Sigmoid colon (tissue), 7 donors: Measurements from ENCODE around the gene PEPD. TPM values are rescaled to one million over a fixed set of nuclear protein-coding genes. Genes with fewer than 3 reads are reported as not detected.
A peak's percentile ranks its signal among the peaks of the same experiment; 100 is the strongest.

Source experiments
- DNase-seq: peaks from one replicate; pipeline ENCODE4 v3.0.0-alpha.2; 2019
- H3K27ac ChIP-seq, 4 donors: fragments of 200-600 bp; sonication (generic); one replicate each; pipeline ENCODE4 v1.5.1; 2016 to 2019; ENCODE audit warnings: mild to moderate bottlenecking in 1 of 4
- H3K27me3 ChIP-seq, 3 donors: fragments of 200-600 bp; sonication (generic); one replicate each; pipeline ENCODE4 v1.5.1; 2019; ENCODE audit warnings: mild to moderate bottlenecking in 1 of 3
- H3K36me3 ChIP-seq, 4 donors: fragments of 200-600 bp; sonication (generic); one replicate each; pipeline ENCODE4 v1.5.1; 2016 to 2019
- H3K4me1 ChIP-seq, 4 donors: fragments of 200-600 bp; sonication (generic); one replicate each; pipeline ENCODE4 v1.5.1; 2017 to 2019
- H3K4me3 ChIP-seq, 4 donors: fragments of 200-600 bp; sonication (generic); one replicate each; pipeline ENCODE4 v1.5.1; 2017 to 2019; ENCODE audit warnings: mild to moderate bottlenecking in 2 of 4, moderate library complexity in 1 of 4
- H3K9me3 ChIP-seq, 4 donors: fragments of 200-600 bp in 3 of 4; sonication (generic) in 3 of 4; one replicate each; pipeline versions ENCODE4 v1.5.1 to v1.6.1; 2013 to 2019
- EP300 ChIP-seq, 4 donors: sonication (generic); formaldehyde crosslinking; IDR thresholded peaks; one replicate each; pipeline ENCODE4 v1.6.1; 2017; ENCODE audit warnings: antibody characterized with exemption in 4 of 4
- POLR2A ChIP-seq, 2 donors: fragments of 450-650 bp; IDR thresholded peaks; one replicate each; pipeline ENCODE4 v1.6.1; 2016; ENCODE audit warnings: antibody characterized with exemption in 2 of 2, mild to moderate bottlenecking in 2 of 2, moderate library complexity in 2 of 2
- POLR2AphosphoS5 ChIP-seq, 4 donors: sonication (generic); formaldehyde crosslinking; IDR thresholded peaks; one replicate each; pipeline ENCODE4 v1.6.1; 2017; ENCODE audit warnings: antibody characterized with exemption in 4 of 4
- WGBS, 2 donors: extraction: QIAGEN DNeasy Blood & Tissue Kit; methylation state at CpG; one replicate each; pipeline ENCODE4 v1.1.7; 2013; 5-methylcytosine and 5-hydroxymethylcytosine counted together
- intact Hi-C: fragments of 100-400 bp; cut with DNase I; formaldehyde crosslinking; loops from one replicate; pipeline ENCODE4 v1.15.1; 2023
- polyA plus RNA-seq, 3 donors: library from polyadenylated mRNA; stranded (reverse); fragments of 200-250 nt; gene quantifications; one replicate each; pipeline ENCODE4 v1.2.3, GENCODE V29; 2013
- total RNA-seq, 4 donors: library from RNA; depleted of rRNA; stranded (reverse); fragments of >200 nt; gene quantifications; one replicate each; pipeline ENCODE4 v1.1.0, GENCODE V29; 2016
- TF ChIP-seq, protein P1 (sequence below), 4 experiments: fragments of 450-650 bp in 3 of 4; fragments of 200-600 bp in 1 of 4; IDR thresholded peaks; one replicate each; pipeline ENCODE4 v1.5.1; 2016 to 2019; ENCODE audit warnings: antibody characterized with exemption in 4 of 4, mild to moderate bottlenecking in 3 of 4, moderate library complexity in 2 of 4
- donor health status: healthy with polysubstance abuse.
- donor health status: Bipolar disorder and iron deficiency.
- donor health status: healthy.

The PEPD gene
- total and polyA plus RNA-seq, 7 donors: 50.0 to 187 (median 67.8) TPM

DNA sequence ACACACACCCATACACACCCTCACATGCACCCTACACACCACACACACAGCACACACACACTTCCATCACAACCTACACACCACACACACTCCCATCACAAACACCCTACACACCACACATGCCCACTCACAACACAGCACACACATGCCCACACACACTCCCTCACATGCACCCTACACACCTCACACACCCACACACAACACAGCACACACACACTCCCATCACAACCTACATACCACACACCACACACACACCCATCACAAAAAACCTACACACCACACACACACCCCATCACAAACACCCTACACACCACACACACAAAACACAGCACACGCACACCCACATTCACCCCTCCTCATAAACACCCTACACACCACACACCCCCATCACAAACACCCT, 15.1 kb downstream of the PEPD start:
- intact Hi-C loops: no loop called here
- TF ChIP-seq POLR2A (IDR thresholded peaks at IDR 0.05) (no peak), POLR2AphosphoS5 (IDR thresholded peaks at IDR 0.05) (no peak), EP300 (IDR thresholded peaks at IDR 0.05) (no peak)
- TF ChIP-seq, protein P1, sequence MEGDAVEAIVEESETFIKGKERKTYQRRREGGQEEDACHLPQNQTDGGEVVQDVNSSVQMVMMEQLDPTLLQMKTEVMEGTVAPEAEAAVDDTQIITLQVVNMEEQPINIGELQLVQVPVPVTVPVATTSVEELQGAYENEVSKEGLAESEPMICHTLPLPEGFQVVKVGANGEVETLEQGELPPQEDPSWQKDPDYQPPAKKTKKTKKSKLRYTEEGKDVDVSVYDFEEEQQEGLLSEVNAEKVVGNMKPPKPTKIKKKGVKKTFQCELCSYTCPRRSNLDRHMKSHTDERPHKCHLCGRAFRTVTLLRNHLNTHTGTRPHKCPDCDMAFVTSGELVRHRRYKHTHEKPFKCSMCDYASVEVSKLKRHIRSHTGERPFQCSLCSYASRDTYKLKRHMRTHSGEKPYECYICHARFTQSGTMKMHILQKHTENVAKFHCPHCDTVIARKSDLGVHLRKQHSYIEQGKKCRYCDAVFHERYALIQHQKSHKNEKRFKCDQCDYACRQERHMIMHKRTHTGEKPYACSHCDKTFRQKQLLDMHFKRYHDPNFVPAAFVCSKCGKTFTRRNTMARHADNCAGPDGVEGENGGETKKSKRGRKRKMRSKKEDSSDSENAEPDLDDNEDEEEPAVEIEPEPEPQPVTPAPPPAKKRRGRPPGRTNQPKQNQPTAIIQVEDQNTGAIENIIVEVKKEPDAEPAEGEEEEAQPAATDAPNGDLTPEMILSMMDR (IDR thresholded peaks at IDR 0.05): no peak
- H3K4me1 ChIP-seq: no peaks in the 10 kb centered on the region
- peaks cover 0 to 39% (median 0%) of the 10 kb centered on the region in 4 donors for H3K36me3 ChIP-seq
- no peaks in the 10 kb centered on the region for H3K27me3 ChIP-seq
- 95 to 98% methylated on average over 1 of the region's 1 CpG for WGBS, 2 donors
- no peak for DNase-seq
- no peak overlapping the region for H3K27ac ChIP-seq
- H3K9me3 ChIP-seq: no peaks in the 10 kb centered on the region
- no peak overlapping the region for H3K4me3 ChIP-seq

DNA sequence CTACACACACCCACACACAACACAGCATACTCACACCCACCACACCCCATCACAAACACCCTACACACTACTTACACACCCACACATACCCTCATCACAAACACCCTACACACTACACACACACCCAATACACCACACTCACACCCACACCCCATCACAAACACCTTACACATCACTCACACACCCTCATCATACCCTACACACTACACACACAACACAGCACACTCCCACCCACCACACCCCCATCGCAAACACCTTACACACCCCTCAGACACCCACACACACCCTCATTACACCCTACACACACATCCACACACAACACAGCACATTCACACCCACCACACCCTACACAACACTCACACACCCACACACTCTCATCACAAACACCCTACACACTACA, 15.8 kb downstream of the PEPD start:
- TF ChIP-seq, protein P1 (IDR thresholded peaks at IDR 0.05): no peak
- TF ChIP-seq POLR2AphosphoS5 (IDR thresholded peaks at IDR 0.05) (no peak), POLR2A (IDR thresholded peaks at IDR 0.05) (no peak), EP300 (IDR thresholded peaks at IDR 0.05) (no peak)
- H3K9me3 ChIP-seq: no peaks in the 10 kb centered on the region
- H3K36me3 ChIP-seq: peaks cover 0 to 37% (median 2%) of the 10 kb centered on the region in 4 donors
- H3K27ac ChIP-seq: no peak overlapping the region
- H3K4me1 ChIP-seq: no peaks in the 10 kb centered on the region
- no peaks in the 10 kb centered on the region for H3K27me3 ChIP-seq
- 96 to 100% methylated on average over 1 of the region's 1 CpG for WGBS, 2 donors
- intact Hi-C loops: no loop called here
- H3K4me3 ChIP-seq: no peak overlapping the region
- no peak for DNase-seq

DNA sequence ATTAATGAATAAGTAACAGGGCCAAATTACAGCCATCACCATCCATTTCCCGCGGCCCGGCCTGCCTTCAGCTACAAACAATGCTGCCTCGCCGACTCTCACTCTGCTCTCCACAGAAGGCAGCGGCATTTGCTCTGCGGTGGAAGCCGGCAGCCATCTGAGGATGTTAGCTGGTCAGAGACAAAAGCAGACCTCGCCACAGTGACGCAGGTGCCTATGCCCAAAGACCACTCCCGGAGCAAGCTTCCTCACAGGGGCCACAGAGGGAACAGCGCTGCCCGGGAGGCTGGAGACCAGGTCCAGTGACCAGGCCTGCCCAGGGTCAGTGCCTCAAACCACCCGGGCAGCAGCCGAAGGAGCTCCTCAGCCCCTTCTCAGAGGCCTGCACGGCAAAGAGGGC, 16.4 kb downstream of the PEPD start:
- H3K36me3 ChIP-seq: peaks cover 0 to 38% (median 4%) of the 10 kb centered on the region in 4 donors

DNA sequence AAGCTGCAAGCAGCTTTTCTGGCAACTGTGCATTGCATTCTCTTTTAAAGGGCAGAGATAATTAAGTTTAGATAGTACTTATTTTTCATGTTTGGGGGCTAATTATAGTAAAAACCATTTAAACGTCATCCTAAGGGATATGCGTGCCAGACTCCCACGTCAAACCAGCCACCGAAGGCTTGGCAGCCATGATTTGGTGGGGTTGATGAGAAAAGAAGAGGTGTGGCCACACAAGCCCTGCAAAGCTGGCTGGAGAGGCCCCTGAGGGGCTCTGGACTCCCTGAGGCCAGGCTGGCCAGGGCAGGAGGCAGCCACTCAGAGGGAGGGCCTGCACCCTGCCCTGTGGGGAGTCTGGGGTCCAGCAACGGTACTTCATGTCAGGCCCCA, 17.5 kb downstream of the PEPD start:
- Histone ChIP-seq H3K27ac (no peak overlapping the region), H3K27me3 (no peaks in the 10 kb centered on the region), H3K36me3 (peaks cover 0 to 38% (median 11%) of the 10 kb centered on the region in 4 donors), H3K4me1 (no peaks in the 10 kb centered on the region), H3K4me3 (no peak overlapping the region), H3K9me3 (no peaks in the 10 kb centered on the region)
- DNase-seq: no peak
- TF ChIP-seq, protein P1 (IDR thresholded peaks at IDR 0.05): no peak
- no peak for TF ChIP-seq POLR2AphosphoS5 (IDR thresholded peaks at IDR 0.05)
- no peak for TF ChIP-seq POLR2A (IDR thresholded peaks at IDR 0.05)
- no peak for TF ChIP-seq EP300 (IDR thresholded peaks at IDR 0.05)
- intact Hi-C loops: no loop called here
- WGBS, 2 donors: 94% methylated on average over 5 of the region's 5 CpGs

More for the DNA sequence above, 16.4 kb downstream of the PEPD start:
- H3K4me3 ChIP-seq: no peak overlapping the region
- H3K27me3 ChIP-seq: no peaks in the 10 kb centered on the region
- H3K27ac ChIP-seq: no peak overlapping the region
- no peaks in the 10 kb centered on the region for H3K4me1 ChIP-seq
- no peaks in the 10 kb centered on the region for H3K9me3 ChIP-seq
- DNase-seq: no peak
- TF ChIP-seq POLR2AphosphoS5 (IDR thresholded peaks at IDR 0.05) (no peak), EP300 (IDR thresholded peaks at IDR 0.05) (no peak), POLR2A (IDR thresholded peaks at IDR 0.05) (no peak)
- TF ChIP-seq, protein P1 (IDR thresholded peaks at IDR 0.05): no peak
- intact Hi-C loops: no loop called here
- WGBS, 2 donors: 93 to 94% methylated on average over 16 of the region's 16 CpGs

DNA sequence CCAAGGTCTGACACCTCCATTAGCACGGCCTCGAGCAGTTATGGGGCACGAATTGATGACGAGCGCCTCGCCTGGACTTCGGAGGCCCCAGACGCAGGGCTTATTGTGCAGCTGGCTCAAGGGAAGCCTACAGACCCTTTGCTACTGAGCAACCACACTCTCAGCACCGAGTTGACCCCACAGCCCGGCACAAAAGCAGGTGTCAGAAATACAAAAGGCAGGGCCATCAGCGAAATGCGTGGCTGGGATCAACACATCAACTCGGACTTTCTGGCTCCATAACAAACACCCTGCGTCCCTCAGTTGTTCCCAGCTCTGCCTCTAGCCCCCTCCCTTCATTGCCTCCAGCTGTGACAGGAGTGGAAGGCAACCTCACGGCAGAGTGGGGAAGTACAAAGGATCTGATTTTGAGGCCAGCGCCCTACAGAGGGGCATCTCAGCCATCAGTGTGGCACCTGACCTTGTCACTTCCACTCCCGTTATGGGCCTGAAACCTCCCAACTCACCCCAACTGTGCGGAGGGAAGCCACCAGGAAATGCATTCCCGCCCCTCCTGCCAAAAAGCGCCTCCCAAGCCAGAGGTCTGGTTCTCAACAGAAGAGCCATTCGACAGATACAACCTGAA, 18.0 kb downstream of the PEPD start:
- TF ChIP-seq, protein P1 (IDR thresholded peaks at IDR 0.05): no peak
- no peak for TF ChIP-seq POLR2AphosphoS5 (IDR thresholded peaks at IDR 0.05)
- H3K4me1 ChIP-seq: no peaks in the 10 kb centered on the region
- peaks cover 0 to 42% (median 11%) of the 10 kb centered on the region in 4 donors for H3K36me3 ChIP-seq
- no peaks in the 10 kb centered on the region for H3K27me3 ChIP-seq
- intact Hi-C loops: no loop called here
- H3K27ac ChIP-seq: no peak overlapping the region
- DNase-seq: peak; percentile 50
- no peak overlapping the region for H3K4me3 ChIP-seq
- WGBS, 2 donors: 88 to 91% methylated on average over 21 of the region's 21 CpGs
- no peaks in the 10 kb centered on the region for H3K9me3 ChIP-seq
